ENCODE data around the gene DNAJA2. TPM values are rescaled to one million over a fixed set of nuclear protein-coding genes. Genes with fewer than 3 reads are reported as not detected.

Gene DNAJA2
- total and polyA plus RNA-seq, 2 experiments from 2014 or later: 62.3 to 72.8 TPM

DNA sequence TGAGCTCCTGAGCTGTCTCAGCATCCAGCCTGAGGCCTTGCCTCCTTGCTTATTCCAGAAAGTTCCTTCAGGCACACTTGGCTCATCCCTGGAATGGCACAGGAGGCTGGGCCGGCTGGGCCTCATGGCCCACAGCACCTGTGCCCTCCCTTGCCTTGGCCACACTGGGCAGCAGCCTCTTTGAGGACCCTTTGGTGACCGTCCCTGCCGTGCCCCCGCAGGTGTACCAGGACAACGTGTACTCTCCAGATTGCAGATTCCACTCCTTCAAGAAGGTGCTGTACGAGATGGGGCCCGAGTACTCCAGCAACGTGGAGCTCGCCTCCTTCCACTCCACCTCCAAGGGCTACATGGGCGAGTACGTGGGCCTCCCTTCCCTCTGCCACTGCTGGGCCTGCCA is 55.1 kb downstream of the DNAJA2 start:
- TF ChIP-seq EZH2phosphoT487 (IDR thresholded peaks at IDR 0.05; ENCODE audit: low read depth, severe bottlenecking, unreplicated experiment) (no peak), EZH2 (IDR thresholded peaks at IDR 0.05; ENCODE audit: borderline replicate concordance) (no peak), CTCF (IDR thresholded peaks at IDR 0.05; ENCODE audit: poor library complexity) (no peak)
- H3K27ac ChIP-seq: no peak overlapping the region
- 89% methylated on average over 11 of the region's 11 CpGs for WGBS (ENCODE audit: low lambda C conversion rate, missing lambda C conversion rate)

GRCh38 chr16:46916980-46917379 is 56.5 kb downstream of the DNAJA2 start:
- Histone ChIP-seq H3K4me1 (ENCODE audit: insufficient read depth) (no peaks in the 10 kb centered on the region), H3K36me3 (replicated peaks; ENCODE audit: insufficient read depth, low read depth) (no peaks in the 10 kb centered on the region), H3K4me3 (no peak overlapping the region), H3K27ac (no peak overlapping the region), H3K9me2 (replicated peaks; ENCODE audit: insufficient read depth) (no peaks in the 10 kb centered on the region), H4K20me1 (ENCODE audit: insufficient read depth, poor library complexity, severe bottlenecking) (no peaks in the 10 kb centered on the region), H3K4me2 (no peak overlapping the region), H3K79me2 (no peaks in the 10 kb centered on the region), H3K9me3 (ENCODE audit: low read depth) (no peaks in the 10 kb centered on the region), H3K27me3 (no peaks in the 10 kb centered on the region), H2AFZ (no peak overlapping the region)
- TF ChIP-seq CTCF (IDR thresholded peaks at IDR 0.05; ENCODE audit: poor library complexity) (no peak), EZH2phosphoT487 (IDR thresholded peaks at IDR 0.05; ENCODE audit: low read depth, severe bottlenecking, unreplicated experiment) (no peak), EZH2 (IDR thresholded peaks at IDR 0.05; ENCODE audit: borderline replicate concordance) (no peak)
- 95% methylated on average over 3 of the region's 3 CpGs for WGBS (ENCODE audit: low lambda C conversion rate, missing lambda C conversion rate)
- no peak for DNase-seq (ENCODE audit: low spot score)

More for the DNA sequence above, 55.1 kb downstream of the DNAJA2 start:
- Histone ChIP-seq H3K36me3 (replicated peaks; ENCODE audit: insufficient read depth, low read depth) (no peaks in the 10 kb centered on the region), H3K4me2 (no peak overlapping the region), H3K9me3 (ENCODE audit: low read depth) (no peaks in the 10 kb centered on the region), H2AFZ (no peak overlapping the region), H3K4me1 (ENCODE audit: insufficient read depth) (no peaks in the 10 kb centered on the region), H3K4me3 (no peak overlapping the region), H3K9me2 (replicated peaks; ENCODE audit: insufficient read depth) (no peaks in the 10 kb centered on the region), H4K20me1 (ENCODE audit: insufficient read depth, poor library complexity, severe bottlenecking) (no peaks in the 10 kb centered on the region), H3K27me3 (no peaks in the 10 kb centered on the region), H3K79me2 (no peaks in the 10 kb centered on the region)
- no peak for DNase-seq (ENCODE audit: low spot score)

GRCh38 chr16:46915483-46916025 is 57.9 kb downstream of the DNAJA2 start:
- no peaks in the 10 kb centered on the region for H3K9me2 ChIP-seq (replicated peaks; ENCODE audit: insufficient read depth)
- no peaks in the 10 kb centered on the region for H3K4me1 ChIP-seq (ENCODE audit: insufficient read depth)
- H3K4me2 ChIP-seq: no peak overlapping the region
- no peak for DNase-seq (ENCODE audit: low spot score)
- H3K36me3 ChIP-seq (replicated peaks; ENCODE audit: insufficient read depth, low read depth): no peaks in the 10 kb centered on the region
- H3K9me3 ChIP-seq (ENCODE audit: low read depth): no peaks in the 10 kb centered on the region
- H2AFZ ChIP-seq: no peak overlapping the region
- H4K20me1 ChIP-seq (ENCODE audit: insufficient read depth, poor library complexity, severe bottlenecking): no peaks in the 10 kb centered on the region
- 100% methylated on average over 2 of the region's 2 CpGs for WGBS (ENCODE audit: low lambda C conversion rate, missing lambda C conversion rate)
- TF ChIP-seq EZH2phosphoT487 (IDR thresholded peaks at IDR 0.05; ENCODE audit: low read depth, severe bottlenecking, unreplicated experiment) (no peak), CTCF (IDR thresholded peaks at IDR 0.05; ENCODE audit: poor library complexity) (no peak), EZH2 (IDR thresholded peaks at IDR 0.05; ENCODE audit: borderline replicate concordance) (no peak)
- no peak overlapping the region for H3K4me3 ChIP-seq
- H3K79me2 ChIP-seq: no peaks in the 10 kb centered on the region
- H3K27ac ChIP-seq: no peak overlapping the region
- H3K27me3 ChIP-seq: no peaks in the 10 kb centered on the region
